OCI-LY7 (cell line): ENCODE measurements around the gene RAPGEF4.

Source experiments
- EZH2phosphoT487 ChIP-seq: fragments of 200-600 bp; sonication (generic); IDR thresholded peaks from 2 replicates; pipeline ENCODE4 v1.6.1; 2018; ENCODE audit warnings: low read depth, borderline replicate concordance, mild to moderate bottlenecking, mixed run types, antibody characterized with exemption, low read length, moderate library complexity, mixed read lengths
- TF ChIP-seq, protein P1 (sequence below): fragments of 200-600 bp; sonication (generic); conservative IDR thresholded peaks from 2 replicates; pipeline ENCODE4 v1.5.1; 2014; ENCODE audit warnings: mild to moderate bottlenecking, antibody characterized with exemption, low read length, moderate library complexity, mixed read lengths

DNA sequence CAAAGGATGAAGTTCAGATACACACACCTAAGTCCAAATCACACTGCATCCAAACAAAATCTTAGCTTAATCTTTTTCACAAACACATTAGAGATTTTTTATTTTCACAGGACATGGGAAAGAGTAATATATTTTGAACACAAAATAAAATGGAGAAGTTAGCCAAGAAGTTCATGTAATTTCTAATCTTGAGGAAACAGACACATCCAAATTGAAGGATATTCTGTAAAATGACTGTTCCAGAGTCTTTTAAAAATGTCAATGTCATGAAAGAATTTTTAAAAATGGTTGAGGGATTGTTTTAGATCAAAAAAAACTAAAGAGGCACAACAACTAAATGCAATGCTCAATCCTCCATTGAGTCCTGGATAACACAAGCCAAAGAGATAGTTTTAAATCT, 12.4 kb upstream of the RAPGEF4 start:
- TF ChIP-seq, protein P1, sequence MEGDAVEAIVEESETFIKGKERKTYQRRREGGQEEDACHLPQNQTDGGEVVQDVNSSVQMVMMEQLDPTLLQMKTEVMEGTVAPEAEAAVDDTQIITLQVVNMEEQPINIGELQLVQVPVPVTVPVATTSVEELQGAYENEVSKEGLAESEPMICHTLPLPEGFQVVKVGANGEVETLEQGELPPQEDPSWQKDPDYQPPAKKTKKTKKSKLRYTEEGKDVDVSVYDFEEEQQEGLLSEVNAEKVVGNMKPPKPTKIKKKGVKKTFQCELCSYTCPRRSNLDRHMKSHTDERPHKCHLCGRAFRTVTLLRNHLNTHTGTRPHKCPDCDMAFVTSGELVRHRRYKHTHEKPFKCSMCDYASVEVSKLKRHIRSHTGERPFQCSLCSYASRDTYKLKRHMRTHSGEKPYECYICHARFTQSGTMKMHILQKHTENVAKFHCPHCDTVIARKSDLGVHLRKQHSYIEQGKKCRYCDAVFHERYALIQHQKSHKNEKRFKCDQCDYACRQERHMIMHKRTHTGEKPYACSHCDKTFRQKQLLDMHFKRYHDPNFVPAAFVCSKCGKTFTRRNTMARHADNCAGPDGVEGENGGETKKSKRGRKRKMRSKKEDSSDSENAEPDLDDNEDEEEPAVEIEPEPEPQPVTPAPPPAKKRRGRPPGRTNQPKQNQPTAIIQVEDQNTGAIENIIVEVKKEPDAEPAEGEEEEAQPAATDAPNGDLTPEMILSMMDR, result no peak
- TF ChIP-seq EZH2phosphoT487, result no peak
